Gastrocnemius medialis (tissue), 4 donors: Measurements from ENCODE around the gene NOX3.

Experiments used
- CTCF ChIP-seq, 5 experiments: fragments of 450-650 bp in 3 of 5; fragments of 200-600 bp in 2 of 5; sonication (generic) in 2 of 5; IDR thresholded peaks in 4 of 5; conservative IDR thresholded peaks in 1 of 5; 1 replicate in 4 of 5; 2 replicates in 1 of 5; pipeline ENCODE4 v1.5.1; 2016 to 2019; ENCODE audit warnings: antibody characterized with exemption in 5 of 5, mild to moderate bottlenecking in 3 of 5, moderate library complexity in 3 of 5
- POLR2A ChIP-seq, 2 donors: fragments of 450-650 bp; IDR thresholded peaks; one replicate each; pipeline ENCODE4 v1.6.1; 2017; ENCODE audit warnings: antibody characterized with exemption in 2 of 2, mild to moderate bottlenecking in 2 of 2, moderate library complexity in 2 of 2

GRCh38 chr6:155349129-155349528 lies 106.5 kb downstream of the NOX3 start:
- TF ChIP-seq CTCF (IDR thresholded peaks at IDR 0.05 in 4 of 5, conservative IDR thresholded peaks at IDR 0.05 in 1 of 5) (no peak), POLR2A (IDR thresholded peaks at IDR 0.05) (no peak)
